ENCODE data around the gene PABPC1L. TPM values are rescaled to one million over a fixed set of nuclear protein-coding genes. Genes with fewer than 3 reads are reported as not detected.
A peak's percentile ranks its signal among the peaks of the same experiment; 100 is the strongest.

Gene PABPC1L
- total and polyA plus RNA-seq, 2 donors (not counting 1 experiment from before 2014, with no cell fraction given) = 105 to 295 TPM

DNA sequence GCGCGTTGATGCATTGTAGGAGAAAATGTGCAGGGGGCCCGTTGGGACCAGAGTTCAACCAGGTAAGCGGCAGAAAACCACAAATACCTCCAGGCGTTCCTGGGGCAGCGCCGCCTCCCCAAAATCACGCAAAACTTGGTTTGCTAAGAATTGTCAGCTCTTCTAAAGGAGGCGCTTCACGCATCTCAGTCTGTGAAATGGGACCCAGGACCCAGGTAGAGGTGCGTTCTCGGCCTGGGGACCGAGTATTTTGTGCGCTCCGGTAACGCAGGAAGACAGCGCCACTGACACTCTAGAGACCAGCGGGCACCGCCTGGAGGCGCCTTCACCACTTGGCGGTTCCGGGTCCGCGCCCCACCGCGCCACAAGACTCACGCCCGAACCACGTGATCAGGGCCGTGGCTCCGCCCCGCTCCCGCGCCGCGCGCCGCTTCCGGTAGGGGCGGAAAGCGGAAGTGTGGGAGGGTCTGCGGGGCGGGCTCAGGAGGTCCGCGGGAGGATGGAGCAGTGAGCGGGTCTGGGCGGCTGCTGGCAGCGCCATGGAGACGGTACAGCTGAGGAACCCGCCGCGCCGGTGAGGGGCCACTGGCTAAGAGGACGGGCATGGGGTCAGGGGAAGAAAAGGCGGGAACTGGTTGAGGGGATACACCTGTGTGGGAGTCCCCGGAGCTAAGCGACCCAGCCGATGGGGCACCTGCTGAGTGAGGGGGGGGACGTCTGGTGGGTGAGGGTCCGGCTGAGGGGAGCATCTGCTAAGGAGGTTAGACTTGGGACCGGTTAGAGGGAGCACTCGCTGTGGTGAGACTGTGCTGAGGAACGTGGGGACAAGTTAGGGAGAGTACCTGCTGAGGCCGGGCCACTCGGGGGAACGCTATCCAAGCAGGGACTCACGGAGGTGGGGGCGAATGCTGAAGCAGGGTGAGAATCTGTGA is 56.4 kb downstream of the PABPC1L start, which contains the start of gene STK4:
Gene STK4 (plus strand): TSS at position 483 of the 932 bp plus-strand sequence. CDS start 57 bp downstream, at position 540.
- TF ChIP-seq EZH2 (IDR thresholded peaks at IDR 0.05; ENCODE audit: borderline replicate concordance, insufficient read depth, low read depth, low read length, poor library complexity, severe bottlenecking) = no peak
- TF ChIP-seq, protein P1, sequence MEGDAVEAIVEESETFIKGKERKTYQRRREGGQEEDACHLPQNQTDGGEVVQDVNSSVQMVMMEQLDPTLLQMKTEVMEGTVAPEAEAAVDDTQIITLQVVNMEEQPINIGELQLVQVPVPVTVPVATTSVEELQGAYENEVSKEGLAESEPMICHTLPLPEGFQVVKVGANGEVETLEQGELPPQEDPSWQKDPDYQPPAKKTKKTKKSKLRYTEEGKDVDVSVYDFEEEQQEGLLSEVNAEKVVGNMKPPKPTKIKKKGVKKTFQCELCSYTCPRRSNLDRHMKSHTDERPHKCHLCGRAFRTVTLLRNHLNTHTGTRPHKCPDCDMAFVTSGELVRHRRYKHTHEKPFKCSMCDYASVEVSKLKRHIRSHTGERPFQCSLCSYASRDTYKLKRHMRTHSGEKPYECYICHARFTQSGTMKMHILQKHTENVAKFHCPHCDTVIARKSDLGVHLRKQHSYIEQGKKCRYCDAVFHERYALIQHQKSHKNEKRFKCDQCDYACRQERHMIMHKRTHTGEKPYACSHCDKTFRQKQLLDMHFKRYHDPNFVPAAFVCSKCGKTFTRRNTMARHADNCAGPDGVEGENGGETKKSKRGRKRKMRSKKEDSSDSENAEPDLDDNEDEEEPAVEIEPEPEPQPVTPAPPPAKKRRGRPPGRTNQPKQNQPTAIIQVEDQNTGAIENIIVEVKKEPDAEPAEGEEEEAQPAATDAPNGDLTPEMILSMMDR (IDR thresholded peaks at IDR 0.05) = peak; percentile 68
- peaks cover 54% of the 10 kb centered on the region for H3K4me1 Mint-ChIP-seq
- Histone ChIP-seq H3K9ac (ENCODE audit: low read length) (peak within 1 kb of the TSS; percentile 84), H3K79me2 (ENCODE audit: control insufficient read depth, insufficient read depth, low read length) (peaks cover 71% of the 10 kb centered on the region), H3K4me3 (ENCODE audit: control extremely low read depth in 1 of 5, extremely low read depth in 1 of 5, insufficient read depth in 1 of 5, low read depth in 2 of 5, low read length in 4 of 5) (peak within 1 kb of the TSS; percentile 86 to 99 (median 90)), H3K36me3 (replicated peaks in 1 of 2; ENCODE audit: control extremely low read depth in 1 of 2, control insufficient read depth in 1 of 2, extremely low read depth in 1 of 2, insufficient read depth in 2 of 2, low read length in 1 of 2) (peaks cover 2 to 3% of the 10 kb centered on the region in 2 experiments), H3K27ac (ENCODE audit: low read length in 2 of 2) (peak within 1 kb of the TSS; percentile 91), H3K4me1 (ENCODE audit: control insufficient read depth in 2 of 2, insufficient read depth in 2 of 2, low read length in 2 of 2) (peaks cover 47 to 59% of the 10 kb centered on the region in 2 donors), H3K27me3 (replicated peaks in 1 of 4; ENCODE audit: control extremely low read depth in 1 of 4, control insufficient read depth in 3 of 4, insufficient read depth in 4 of 4, low read length in 3 of 4) (no peaks in the 10 kb centered on the region), H2AFZ (ENCODE audit: insufficient read depth, low read depth, low read length, poor library complexity, severe bottlenecking) (peak within 1 kb of the TSS; percentile 80), H4K20me1 (ENCODE audit: control insufficient read depth, insufficient read depth, low read length, poor library complexity, severe bottlenecking) (peaks cover 5% of the 10 kb centered on the region), H3K4me2 (replicated peaks; ENCODE audit: low read depth, low read length, poor library complexity, severe bottlenecking) (peak within 1 kb of the TSS; percentile 76), H3K9me3 (ENCODE audit: control extremely low read depth in 1 of 3, control insufficient read depth in 2 of 3, insufficient read depth in 1 of 3, low read length in 2 of 3) (no peaks in the 10 kb centered on the region)
- no peaks in the 10 kb centered on the region for H3K27me3 Mint-ChIP-seq
- H3K9me3 Mint-ChIP-seq (ENCODE audit: insufficient read depth) = no peaks in the 10 kb centered on the region
- peak; percentile 86 for ATAC-seq (ENCODE audit: low read depth)
- peak; percentile 98 for DNase-seq
- CTCF ChIA-PET = interaction anchor here (1.1 to 4.1 kb wide), 10 partner anchors 12 to 78 kb away, joined by 3 to 32 read pairs (median 4); no protein-coding TSS in a partner anchor
- peak within 1 kb of the TSS; percentile 98 for H3K27ac Mint-ChIP-seq
- WGBS (ENCODE audit: insufficient coverage) = under 1% methylated on average over 68 of the region's 68 CpGs
- POLR2A ChIA-PET = interaction anchor here (0.7 to 5.6 kb wide), 5 partner anchors 12 to 57 kb away, joined by 4 to 43 read pairs (median 4); partner anchors contain the start of gene PABPC1L
- intact Hi-C loops (cut with micrococcal nuclease) = loop anchor here (1.0 to 10.0 kb wide), 6 partner anchors 25 to 825 kb away; partner anchors contain the start of genes DNTTIP1, PKIG, SERINC3 and WFDC3
- H3K4me3 Mint-ChIP-seq = peak within 1 kb of the TSS; percentile 94
